NCI-H446 (cell line): ENCODE measurements around the gene UBR3.
"Not testable (repeated sequence)": the region's sequence is repeated elsewhere in the genome, so short reads cannot be mapped to it uniquely, and the experiment has no call there.

Experiments
- DNase-seq, 2 experiments: peaks; one replicate each; lab custom pipeline; 2025; lab: John Stamatoyannopoulos, UW

UBR3 gene

DNA sequence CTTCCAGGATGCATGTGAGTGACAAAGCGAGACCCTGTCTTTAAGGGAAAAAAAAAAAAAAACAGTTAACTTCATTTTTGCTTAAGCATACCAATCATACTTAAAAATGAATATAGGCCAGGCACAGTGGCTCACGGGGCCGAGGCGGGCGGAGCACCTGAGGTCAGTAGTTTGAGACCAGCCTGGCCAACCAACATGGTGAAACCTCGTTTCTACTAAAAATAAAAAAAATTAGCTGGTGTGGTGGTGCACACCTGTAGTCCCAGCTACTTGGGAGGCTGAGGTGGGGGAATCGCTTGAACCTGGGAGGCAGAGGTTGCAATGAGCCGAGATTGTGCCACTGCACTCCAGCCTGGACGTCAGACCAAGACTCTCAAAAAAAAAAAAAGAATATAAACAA is 44.1 kb downstream of the UBR3 start:
- not testable (repeated sequence) for DNase-seq

DNA sequence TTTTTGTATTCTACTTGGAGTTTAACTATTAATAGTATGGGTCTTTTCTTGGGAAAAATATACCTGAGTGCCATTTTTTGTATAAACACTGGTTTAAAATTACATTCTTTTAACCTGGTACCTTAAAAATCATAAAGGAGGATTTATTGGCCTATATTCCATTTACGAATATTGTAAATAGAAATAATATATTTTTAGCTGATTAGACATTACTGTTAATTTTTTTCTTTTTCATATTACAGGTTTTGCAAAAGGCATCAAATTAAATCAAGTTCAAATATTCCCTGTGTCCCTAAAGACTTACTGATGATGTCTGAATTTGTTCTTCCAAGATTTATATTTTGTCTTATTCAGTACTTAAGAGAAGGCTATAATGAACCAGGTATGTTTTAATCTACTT is 44.7 kb downstream of the UBR3 start:
- DNase-seq = no peak

DNA sequence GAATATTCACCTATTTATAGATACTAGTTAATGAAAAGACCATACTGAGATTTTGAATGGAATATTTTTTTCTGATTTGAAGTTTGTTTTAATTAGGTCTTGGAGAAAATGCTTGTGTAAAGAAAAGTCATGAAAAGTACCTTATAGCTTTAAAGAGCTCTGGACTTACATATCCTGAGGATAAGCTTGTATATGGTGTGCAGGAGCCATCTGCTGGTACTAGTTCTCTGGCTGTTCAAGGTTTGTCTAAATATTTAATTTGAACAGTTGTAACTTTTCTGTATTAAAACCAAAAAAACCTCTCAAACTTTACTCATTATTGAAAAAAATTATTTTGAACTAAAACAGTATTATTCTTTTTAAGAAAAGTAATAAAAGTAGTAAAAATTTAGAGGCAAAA is 50.1 kb downstream of the UBR3 start:
- DNase-seq = peak in 1 of 2 experiments; percentile 3

DNA sequence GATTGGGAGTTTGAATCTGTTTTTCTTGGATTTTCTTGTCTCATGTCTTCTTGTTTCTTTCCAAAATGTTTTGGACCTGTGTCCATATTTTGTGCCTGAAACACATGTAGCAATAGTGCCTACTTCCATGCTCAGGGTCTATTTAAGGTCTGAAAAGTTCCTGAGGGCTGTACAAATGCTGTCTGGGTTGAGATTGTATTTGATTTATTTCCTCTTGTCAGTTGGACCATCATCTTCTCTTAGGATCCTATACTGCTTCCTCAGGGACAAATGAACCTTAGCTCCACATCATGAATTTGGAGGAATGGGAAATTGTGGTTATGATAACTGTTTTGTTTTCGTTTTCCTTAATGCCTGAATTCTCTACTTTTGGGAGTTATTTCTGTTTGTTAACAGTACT is 59.9 kb downstream of the UBR3 start:
- DNase-seq = no peak

DNA sequence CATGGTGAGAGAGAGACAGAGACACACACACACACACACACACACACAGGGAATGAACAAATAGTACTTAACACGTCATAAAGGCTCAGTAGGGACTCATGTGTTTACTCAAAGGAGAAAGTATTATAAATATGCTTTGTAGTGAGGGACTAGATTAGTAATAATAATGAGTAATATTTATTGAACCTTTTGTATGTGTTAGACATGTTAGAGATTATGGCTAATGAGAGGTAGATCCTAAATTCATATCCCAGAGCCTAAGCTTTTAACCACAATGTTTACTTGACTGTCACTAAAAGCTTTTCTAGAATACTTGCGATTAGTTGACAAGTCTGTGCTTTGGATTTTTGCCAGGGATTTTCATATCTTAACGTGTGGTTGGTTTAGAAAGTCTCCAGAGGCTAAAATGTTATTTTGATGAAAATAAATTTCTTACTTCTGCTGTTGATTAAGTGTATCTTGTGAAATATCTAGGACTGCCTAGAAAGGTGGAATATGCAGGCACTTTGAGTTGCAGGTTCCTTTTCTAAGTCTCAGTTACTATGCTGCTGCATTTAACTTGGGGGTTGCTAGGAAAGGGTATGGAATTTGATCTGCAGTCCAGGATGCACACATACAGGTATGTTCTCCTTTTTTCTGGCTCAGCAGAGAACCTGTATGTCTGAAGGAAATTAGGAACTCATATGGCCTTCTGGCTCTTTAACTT is 64.5 kb downstream of the UBR3 start:
- no peak for DNase-seq

DNA sequence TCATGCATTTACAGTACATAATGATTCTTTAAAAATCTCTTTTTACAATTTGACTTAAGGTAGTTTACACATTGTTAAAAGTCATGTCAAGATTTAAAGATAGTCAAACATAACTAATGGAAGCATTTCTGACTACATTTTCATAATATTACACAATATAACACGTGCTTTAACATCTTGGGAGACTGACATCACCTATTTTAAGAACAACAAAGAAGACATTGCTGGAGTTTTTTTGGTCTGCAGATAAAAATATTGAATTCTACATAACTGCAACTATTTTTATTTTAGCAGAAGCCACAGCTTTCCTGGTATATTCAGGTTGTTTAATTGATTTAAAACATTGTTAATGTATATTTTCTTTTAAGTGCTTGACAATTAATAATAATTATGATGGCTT is 65.7 kb downstream of the UBR3 start:
- DNase-seq = no peak

DNA sequence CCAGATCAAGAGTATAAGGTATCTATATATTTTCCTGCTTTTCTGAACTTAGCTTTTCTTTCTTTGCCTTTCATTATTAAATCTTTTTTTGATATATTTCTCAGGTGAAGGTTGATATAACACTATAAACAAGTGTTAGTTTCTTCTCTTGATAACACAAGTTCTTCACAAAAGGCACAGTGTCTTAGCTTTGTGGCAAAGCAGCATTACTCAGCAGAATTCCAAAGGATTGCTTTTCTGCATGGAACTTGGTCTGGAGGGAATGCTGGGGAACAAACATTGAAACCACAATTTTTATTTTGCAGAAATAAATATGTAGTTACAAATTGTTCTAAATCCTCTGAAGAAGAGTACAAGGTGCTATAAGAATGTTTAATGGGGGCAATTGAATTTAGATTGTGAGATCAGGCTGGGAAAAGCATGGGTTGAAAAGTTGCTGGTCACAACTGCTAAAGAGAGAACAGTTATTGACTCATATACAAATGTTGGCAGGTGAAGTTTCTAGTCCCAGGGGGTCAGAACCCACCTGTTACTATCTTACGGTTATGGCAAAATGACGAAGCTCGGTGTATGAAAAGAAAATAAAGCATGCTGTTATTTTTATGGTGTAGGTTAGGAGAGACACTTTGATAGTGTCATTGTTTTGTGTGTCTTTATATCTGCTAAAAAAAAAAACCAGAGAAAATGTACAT is 68.2 kb downstream of the UBR3 start:
- DNase-seq = no peak

DNA sequence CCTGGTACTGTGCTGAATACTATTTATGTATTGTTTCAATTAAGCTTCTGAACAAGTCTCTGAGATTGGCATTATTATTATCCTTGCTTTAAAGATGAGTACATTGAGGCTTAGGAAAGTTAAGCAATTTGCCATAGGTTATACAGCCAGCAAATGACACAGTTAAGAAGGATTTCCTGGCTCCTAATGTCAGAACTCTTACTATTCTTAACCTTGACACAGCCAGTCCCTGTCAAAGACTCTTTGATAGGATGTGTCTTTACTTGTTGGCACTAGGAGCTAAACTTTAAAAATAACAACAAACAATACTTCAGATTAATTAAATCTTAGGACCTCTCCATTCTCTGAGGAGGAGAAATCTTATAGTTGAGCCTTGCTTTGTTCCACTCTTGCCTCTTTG is 70.6 kb downstream of the UBR3 start:
- DNase-seq = no peak

DNA sequence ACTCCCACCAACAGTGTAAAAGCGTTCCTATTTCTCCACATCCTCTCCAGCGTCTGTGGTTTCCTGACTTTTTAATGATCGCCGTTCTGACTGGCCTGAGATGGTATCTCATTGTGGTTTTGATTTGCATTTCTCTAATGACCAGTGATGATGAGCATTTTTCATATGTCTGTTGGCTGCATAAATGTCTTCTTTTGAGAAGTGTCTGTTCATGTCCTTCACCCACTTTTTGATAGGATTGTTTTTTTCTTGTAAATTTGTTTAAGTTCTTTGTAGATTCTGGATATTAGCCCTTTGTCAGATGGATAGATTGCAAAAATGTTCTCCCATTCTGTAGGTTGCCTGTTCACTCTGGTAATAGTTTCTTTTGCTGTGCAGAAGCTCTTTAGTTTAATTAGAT is 72.8 kb downstream of the UBR3 start:
- DNase-seq = not testable (repeated sequence)

DNA sequence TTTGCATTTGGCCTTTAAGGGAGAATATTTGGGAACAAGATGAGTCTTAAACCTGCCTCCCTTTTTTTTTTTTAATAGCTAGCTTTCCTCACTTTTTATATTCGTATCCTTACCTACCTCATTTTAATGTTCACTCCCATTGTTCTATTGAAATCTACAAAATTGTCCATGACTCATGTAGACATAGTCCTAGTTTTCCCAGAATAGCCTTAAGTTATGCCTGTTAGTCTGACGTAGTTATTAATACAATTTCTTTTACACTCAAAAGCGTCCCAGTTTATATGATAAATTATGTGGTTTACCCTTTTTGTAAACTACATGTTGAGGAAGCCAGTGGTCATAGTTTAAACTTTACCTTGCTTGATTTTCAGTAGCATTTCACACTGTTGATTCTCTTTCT is 73.4 kb downstream of the UBR3 start:
- DNase-seq = no peak

DNA sequence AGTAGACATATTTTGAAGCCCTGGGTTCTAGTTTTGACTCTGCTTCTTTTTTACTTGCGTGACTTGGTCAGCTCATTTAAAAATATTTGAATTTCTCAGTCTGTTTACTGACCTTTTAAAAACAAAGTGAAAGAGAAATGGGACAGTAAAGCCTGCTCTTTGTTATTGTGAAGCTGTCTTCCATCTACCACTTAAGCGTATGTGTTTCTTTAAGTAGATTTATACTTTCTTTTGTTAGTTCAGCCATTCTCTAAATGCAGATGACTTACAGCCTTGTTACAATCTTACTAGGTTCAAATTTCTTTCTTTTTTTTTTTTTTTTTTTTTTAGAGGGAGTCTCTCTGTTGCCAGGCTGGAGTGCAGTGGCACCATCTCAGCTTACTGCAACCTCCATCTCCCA is 79.5 kb downstream of the UBR3 start:
- no peak for DNase-seq

DNA sequence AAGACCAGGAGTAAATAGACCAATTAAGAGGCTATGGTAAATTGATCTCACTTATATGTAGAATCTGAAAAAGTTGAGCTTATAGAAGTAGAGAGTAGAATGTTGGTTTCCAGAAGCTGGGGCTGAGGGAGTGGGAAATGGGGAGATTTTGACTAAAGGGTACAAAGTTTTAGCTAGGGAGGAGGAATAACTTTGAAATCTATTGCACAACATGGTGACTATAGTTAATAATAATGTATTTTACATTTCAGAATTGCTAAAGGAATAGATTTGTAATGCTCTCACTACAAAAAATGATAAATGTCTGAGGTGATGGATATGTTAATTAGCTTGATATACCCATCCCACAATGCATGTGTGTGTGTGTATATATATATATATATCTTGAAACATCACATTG is 82.1 kb downstream of the UBR3 start:
- no peak for DNase-seq

DNA sequence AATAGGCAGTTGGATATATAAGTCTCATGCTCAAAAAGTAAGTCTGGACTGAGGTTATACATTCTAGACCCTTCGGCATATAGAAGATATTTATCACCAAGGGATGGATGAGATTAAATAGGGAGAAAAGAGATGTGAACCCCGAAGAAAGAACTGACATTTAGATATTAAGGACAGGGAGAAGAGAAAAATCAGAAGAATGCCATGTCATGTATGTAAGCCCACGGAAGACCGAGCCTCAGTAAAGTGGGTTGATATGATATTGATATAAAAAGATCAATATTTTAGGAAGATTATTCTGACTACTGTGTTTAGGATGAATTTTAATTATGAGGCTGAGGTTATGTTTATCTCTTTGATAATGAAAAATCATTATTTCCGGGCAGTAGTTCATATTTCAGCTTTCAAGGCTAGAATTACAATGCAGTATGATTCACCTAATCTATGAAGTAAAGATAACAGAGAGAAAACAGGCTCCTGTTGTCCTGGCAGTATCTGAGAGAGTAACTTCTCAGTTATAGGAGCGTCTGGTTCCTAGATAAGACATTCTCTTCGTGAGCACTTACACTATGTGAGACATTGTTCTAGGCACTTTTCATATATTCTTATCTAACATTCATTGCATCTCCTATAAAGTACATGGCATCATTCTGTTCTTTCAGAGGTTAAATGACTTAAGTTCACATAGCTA is 83.0 kb downstream of the UBR3 start:
- DNase-seq = no peak

DNA sequence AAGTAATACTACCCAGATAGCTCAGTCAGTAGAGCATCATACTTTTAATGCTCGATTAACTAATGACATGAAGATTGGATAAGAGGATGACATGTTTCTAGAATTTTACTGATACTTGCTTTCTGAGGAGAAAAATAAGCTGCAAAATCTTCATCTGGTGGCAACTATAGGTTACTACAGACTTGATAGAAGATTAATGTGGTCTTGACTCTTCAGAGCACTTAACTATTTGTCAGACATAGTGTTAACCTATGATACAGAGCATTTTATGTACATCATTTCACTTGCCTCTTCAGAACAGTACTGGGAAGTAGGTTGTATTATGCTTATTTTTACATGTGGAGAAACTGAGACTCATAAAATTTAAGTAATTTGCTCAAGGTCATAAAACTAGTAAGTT is 83.9 kb downstream of the UBR3 start:
- DNase-seq = no peak

DNA sequence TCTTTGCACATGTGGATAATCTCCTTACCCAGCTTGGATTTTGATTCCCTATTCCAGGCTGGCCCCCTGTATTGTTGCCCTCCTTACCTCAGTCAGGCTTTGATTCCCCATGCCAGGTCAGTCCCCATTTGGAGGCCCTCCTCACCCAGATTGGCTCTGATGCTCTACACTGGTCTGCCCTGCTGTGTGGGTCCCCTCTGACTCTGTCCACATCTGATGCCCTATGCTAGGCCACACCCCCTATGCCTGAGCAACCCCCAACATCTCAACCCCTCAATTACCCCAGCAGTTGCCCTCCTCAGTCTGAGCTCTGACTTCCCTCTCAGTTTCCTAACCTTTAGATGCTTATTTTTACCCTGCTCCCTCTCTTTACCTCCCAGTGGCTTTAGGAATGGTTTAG is 89.4 kb downstream of the UBR3 start:
- DNase-seq = no peak

DNA sequence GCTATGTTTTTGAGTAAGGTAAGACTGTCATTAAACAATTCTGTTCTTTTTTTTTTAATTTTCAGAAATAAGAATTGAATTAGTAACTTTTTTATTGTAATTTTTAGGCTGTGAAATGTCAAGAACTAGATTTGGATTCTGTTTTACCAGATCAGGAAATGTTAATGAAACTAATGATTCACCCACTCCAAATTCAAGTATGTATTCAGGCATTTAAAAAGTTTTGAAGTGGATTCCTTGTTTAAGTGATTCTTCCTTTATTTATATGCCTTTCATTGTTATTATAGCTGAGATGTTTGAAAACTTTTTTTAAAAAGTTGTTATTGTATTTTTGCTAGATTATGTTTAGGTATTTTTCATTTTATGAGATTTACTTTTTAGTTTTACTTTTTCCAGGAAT is 96.7 kb downstream of the UBR3 start:
- DNase-seq = no peak

DNA sequence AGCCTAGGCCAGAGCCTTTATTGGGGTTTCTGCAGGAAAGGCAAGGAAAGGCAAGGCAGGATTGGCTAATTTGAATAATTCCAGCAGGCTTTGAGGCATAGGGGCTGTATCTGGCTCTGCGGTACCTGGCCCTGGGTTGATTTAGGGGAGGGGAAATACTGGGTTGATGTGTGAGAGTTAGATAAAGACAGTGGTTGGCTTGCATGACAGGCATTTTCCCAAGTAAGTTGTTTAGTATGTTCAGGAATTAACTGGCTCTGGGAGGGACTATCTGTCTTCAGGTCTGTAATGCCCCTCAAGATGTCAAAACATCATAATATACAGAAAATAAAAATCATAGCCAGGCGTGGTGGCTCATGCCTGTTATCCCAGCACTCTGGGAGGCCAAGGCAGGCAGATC is 98.7 kb downstream of the UBR3 start:
- no peak for DNase-seq

DNA sequence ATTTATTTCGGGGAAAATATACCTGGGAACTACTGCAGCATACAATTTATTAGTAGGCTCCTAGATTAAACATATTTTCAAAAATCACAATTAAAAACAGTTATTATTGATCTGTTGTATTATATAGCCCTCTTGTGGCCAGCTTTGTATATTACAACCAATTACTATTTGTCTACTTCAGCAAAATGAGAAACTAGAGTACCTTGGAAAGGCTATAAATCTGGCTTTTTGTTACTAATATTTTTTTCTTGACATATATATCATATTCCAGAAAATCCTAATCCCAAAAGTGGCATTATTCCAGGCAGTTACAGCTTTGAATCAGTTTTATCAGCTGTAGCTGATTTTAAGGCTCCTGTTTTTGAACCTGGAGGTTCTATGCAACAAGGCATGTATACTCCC is 101.2 kb downstream of the UBR3 start:
- DNase-seq = peak; percentile 6 to 46

DNA sequence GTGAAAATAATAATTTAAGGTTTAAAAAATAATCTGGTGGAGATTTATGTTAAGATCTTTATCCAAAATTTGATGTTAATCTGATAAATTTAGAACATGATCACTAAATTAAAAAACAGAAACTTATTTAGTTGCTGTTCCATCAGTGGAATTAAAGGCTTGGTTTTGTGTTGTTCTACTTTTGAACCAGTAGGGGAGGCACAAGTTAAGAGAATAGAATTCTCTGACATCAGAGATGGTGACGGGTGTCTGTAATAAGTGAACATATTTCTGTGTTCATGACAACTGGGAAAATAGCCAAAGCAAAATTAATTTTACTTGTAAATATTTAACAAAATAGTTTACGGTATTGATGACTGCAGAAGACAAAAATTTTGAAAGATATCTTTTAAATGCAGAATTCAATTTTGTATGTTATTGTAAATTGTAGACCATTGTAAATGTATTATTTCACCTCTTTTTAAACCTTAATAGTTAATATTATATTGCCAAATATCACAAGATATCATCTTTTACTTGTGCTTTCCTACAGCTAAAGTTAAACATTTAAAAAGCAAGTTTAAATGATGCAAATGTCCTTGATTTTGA is 106.0 kb downstream of the UBR3 start:
- peak; percentile 34 to 59 for DNase-seq

DNA sequence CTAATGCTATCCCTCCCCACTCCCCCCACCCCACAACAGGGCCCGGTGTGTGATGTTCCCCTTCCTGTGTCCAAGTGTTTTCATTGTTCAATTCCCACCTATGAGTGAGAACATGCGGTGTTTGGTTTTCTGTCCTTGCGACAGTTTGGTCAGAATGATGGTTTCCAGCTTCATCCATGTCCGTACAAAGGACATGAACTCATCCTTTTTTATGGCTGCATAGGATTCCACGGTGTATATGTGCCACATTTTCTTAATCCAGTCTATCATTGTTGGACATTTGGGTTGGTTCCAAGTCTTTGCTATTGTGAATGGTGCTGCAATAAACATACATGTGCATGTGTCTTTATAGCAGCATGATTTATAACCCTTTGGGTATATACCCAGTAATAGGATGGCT is 109.4 kb downstream of the UBR3 start:
- DNase-seq = not testable (repeated sequence)

DNA sequence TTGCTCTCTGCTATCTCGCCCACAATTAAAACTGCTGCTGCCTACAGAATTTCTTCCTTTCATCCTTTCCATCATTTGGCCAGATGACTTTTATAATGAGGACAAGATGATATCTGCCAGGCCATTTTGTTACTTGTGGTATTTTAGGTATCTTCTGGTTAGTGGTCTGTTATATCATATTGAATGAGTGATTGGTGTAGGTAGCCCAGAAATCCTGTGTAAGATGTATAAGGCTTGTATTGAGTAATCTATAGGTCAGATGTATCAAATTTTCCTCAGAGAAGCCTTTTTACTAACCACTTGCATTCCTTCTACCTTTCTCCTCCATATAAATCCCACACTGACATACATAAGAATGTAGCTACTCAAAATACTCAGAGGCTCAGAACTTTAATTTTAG is 118.3 kb downstream of the UBR3 start:
- DNase-seq = no peak

DNA sequence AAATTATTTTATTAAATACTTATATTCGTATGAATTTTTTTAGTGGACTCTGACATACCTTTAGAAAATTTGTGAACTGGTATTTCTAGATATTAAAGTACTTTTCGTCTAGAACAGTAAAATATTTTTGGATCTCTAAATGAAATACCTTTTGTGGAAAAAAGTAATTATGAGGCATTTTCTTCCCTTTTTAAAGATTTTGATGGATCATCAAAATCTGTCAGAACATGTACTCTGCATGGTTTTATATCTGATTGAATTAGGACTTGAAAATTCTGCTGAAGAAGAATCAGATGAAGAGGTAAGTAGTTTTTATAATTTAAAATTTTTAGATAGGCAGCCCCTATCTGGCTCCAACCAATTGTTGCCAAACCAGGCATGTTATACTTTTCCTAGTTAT is 118.8 kb downstream of the UBR3 start:
- DNase-seq = no peak

DNA sequence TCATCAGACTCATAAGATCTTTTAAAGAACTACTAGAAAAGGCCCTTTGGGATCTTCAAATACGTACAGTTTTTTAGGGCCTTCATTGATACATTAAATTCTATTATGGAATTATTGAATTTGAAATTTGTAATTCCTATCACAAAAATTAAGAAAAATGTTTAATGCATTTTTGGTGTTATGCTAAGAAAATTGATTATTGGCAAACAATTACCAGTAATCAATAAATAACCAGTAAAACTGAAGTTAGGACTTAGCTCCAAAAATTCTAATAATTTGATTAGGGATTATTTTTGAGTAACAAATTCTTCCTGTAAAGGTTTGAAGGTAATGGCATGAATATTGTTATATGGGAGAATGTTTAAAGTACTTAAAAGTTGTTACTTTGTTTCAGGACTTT is 119.3 kb downstream of the UBR3 start:
- DNase-seq = no peak
